HepG2 (cell line): Measurements from ENCODE around the gene COMMD8. TPM values are rescaled to one million over a fixed set of nuclear protein-coding genes. Genes with fewer than 3 reads are reported as not detected.

ENCODE experiments used
- AGO1 ChIP-seq: fragments of 200-400 bp; formaldehyde crosslinking; IDR thresholded peaks from 2 replicates; pipeline ENCODE4 v1.6.1; 2017; ENCODE audit warnings: mild to moderate bottlenecking, low read depth, low read length, moderate library complexity; ENCODE audit not compliant: poor library complexity, severe bottlenecking
- CCDC6 ChIP-seq: sonication (generic); formaldehyde crosslinking; IDR thresholded peaks from 2 replicates; pipeline ENCODE4 v1.8.1; 2022; ENCODE audit warnings: mild to moderate bottlenecking, missing genetic modification reagents, moderate library complexity
- DPF2 ChIP-seq: sonication (generic); formaldehyde crosslinking; IDR thresholded peaks from 2 replicates; pipeline ENCODE4 v1.4.0; 2020; ENCODE audit warnings: mild to moderate bottlenecking, low read depth, missing genetic modification reagents, borderline replicate concordance
- FOXM1 ChIP-seq: sonication (generic); formaldehyde crosslinking; IDR thresholded peaks from 2 replicates; pipeline ENCODE4 v1.5.0; 2020; ENCODE audit warnings: missing genetic modification reagents
- IKZF4 ChIP-seq: sonication (generic); formaldehyde crosslinking; IDR thresholded peaks from 2 replicates; pipeline ENCODE4 v1.5.1; 2020; ENCODE audit warnings: borderline replicate concordance, mild to moderate bottlenecking, low read depth, missing genetic modification reagents; ENCODE audit errors: not compliant biosample characterization
- JUND ChIP-seq: sonication (generic); formaldehyde crosslinking; IDR thresholded peaks from 2 replicates; pipeline ENCODE4 v1.8.0; 2022; ENCODE audit warnings: mild to moderate bottlenecking, missing genetic modification reagents
- NCOA2 ChIP-seq: sonication (generic); formaldehyde crosslinking; IDR thresholded peaks from 2 replicates; pipeline ENCODE4 v1.8.0; 2022; ENCODE audit warnings: inconsistent platforms
- PHB2 ChIP-seq: fragments of 450-650 bp; IDR thresholded peaks from 2 replicates; pipeline ENCODE4 v1.6.1; 2018; ENCODE audit not compliant: partially characterized antibody
- RARA ChIP-seq: IDR thresholded peaks from 2 replicates; pipeline ENCODE4 v1.6.1; 2016; ENCODE audit warnings: missing genetic modification reagents, missing compliant biosample characterization
- TOPORS ChIP-seq: sonication (generic); formaldehyde crosslinking; IDR thresholded peaks from 2 replicates; pipeline ENCODE4 v1.8.0; 2023; ENCODE audit warnings: mild to moderate bottlenecking, missing genetic modification reagents
- ZFP37 ChIP-seq: sonication (generic); formaldehyde crosslinking; IDR thresholded peaks from 2 replicates; pipeline ENCODE4 v1.4.0; 2020; ENCODE audit warnings: missing genetic modification reagents, borderline replicate concordance
- ZKSCAN1 ChIP-seq: fragments of 150-350 bp; IDR thresholded peaks from 2 replicates; pipeline ENCODE4 v1.6.1; 2014; ENCODE audit warnings: low read length
- ZNF136 ChIP-seq: sonication (generic); formaldehyde crosslinking; IDR thresholded peaks from 2 replicates; pipeline ENCODE4 v1.8.1; 2022; ENCODE audit warnings: low read depth, mild to moderate bottlenecking, moderate library complexity, missing genetic modification reagents
- ZNF225 ChIP-seq: sonication (generic); formaldehyde crosslinking; IDR thresholded peaks from 2 replicates; pipeline ENCODE4 v1.4.0; 2020; ENCODE audit warnings: mild to moderate bottlenecking, missing genetic modification reagents
- ZNF251 ChIP-seq: sonication (generic); formaldehyde crosslinking; IDR thresholded peaks from 2 replicates; pipeline ENCODE4 v1.9.0; 2021; ENCODE audit warnings: mild to moderate bottlenecking, missing genetic modification reagents
- ZNF253 ChIP-seq: sonication (generic); formaldehyde crosslinking; IDR thresholded peaks from 2 replicates; pipeline ENCODE4 v1.8.0; 2022; ENCODE audit warnings: mild to moderate bottlenecking, missing genetic modification reagents, borderline replicate concordance
- ZNF333 ChIP-seq: sonication (generic); formaldehyde crosslinking; IDR thresholded peaks from 2 replicates; pipeline ENCODE4 v1.4.0; 2020; ENCODE audit warnings: mild to moderate bottlenecking, missing genetic modification reagents, borderline replicate concordance
- ZNF546 ChIP-seq: sonication (generic); formaldehyde crosslinking; conservative IDR thresholded peaks from 2 replicates; pipeline ENCODE4 v1.8.1; 2023; ENCODE audit warnings: mild to moderate bottlenecking, missing genetic modification reagents
- ZNF567 ChIP-seq: sonication (generic); formaldehyde crosslinking; IDR thresholded peaks from 2 replicates; pipeline ENCODE4 v1.8.1; 2023; ENCODE audit warnings: mild to moderate bottlenecking, missing genetic modification reagents, borderline replicate concordance
- ZNF772 ChIP-seq: sonication (generic); formaldehyde crosslinking; IDR thresholded peaks from 2 replicates; pipeline ENCODE4 v1.5.0; 2020; ENCODE audit warnings: mild to moderate bottlenecking, missing genetic modification reagents
- polyA plus RNA-seq, 8 experiments: library from polyadenylated mRNA; depleted of rRNA in 3 of 8; stranded (reverse) in 7 of 8; unstranded in 1 of 8; fragments of >200 nt; fragmentation: Illumina TruSeq in 4 of 8; extraction: Trizol in 4 of 8; gene quantifications; 2 replicates each; pipeline versions ENCODE4 v1.2.1 to v1.2.3, GENCODE V29; 2011 to 2016; ENCODE audit warnings: low read depth in 4 of 8, missing spikeins in 1 of 8, mixed read lengths in 1 of 8; ENCODE audit not compliant: insufficient read depth in 1 of 8
- total RNA-seq, 5 experiments: library from RNA; depleted of rRNA; stranded (reverse); fragments of >200 nt; fragmentation: Illumina TruSeq; extraction: Trizol; gene quantifications; 2 replicates each; pipeline ENCODE4 v1.2.3, GENCODE V29; 2016; ENCODE audit warnings: low read depth in 1 of 5
- TF ChIP-seq, protein P1 (sequence below): sonication (generic); formaldehyde crosslinking; IDR thresholded peaks from 2 replicates; pipeline ENCODE4 v1.8.0; 2022; ENCODE audit warnings: mild to moderate bottlenecking, missing genetic modification reagents, borderline replicate concordance
- TF ChIP-seq, protein P2 (sequence below): sonication (generic); formaldehyde crosslinking; IDR thresholded peaks from 2 replicates; pipeline ENCODE4 v1.8.1; 2023; ENCODE audit warnings: mild to moderate bottlenecking, missing genetic modification reagents
- TF ChIP-seq, protein P3 (sequence below): sonication (generic); formaldehyde crosslinking; IDR thresholded peaks from 2 replicates; pipeline ENCODE4 v1.8.1; 2023; ENCODE audit warnings: missing genetic modification reagents, inconsistent platforms, borderline replicate concordance
- TF ChIP-seq, protein P4 (sequence below): sonication (generic); formaldehyde crosslinking; IDR thresholded peaks from 2 replicates; pipeline ENCODE4 v1.4.0; 2020; ENCODE audit warnings: low read depth, missing genetic modification reagents

Gene COMMD8
- total and polyA plus RNA-seq, 2 of the 13 experiments (the other 11 are each of a cell fraction or from before 2014, with no cell fraction given), result 7.1 to 20.3 TPM

DNA sequence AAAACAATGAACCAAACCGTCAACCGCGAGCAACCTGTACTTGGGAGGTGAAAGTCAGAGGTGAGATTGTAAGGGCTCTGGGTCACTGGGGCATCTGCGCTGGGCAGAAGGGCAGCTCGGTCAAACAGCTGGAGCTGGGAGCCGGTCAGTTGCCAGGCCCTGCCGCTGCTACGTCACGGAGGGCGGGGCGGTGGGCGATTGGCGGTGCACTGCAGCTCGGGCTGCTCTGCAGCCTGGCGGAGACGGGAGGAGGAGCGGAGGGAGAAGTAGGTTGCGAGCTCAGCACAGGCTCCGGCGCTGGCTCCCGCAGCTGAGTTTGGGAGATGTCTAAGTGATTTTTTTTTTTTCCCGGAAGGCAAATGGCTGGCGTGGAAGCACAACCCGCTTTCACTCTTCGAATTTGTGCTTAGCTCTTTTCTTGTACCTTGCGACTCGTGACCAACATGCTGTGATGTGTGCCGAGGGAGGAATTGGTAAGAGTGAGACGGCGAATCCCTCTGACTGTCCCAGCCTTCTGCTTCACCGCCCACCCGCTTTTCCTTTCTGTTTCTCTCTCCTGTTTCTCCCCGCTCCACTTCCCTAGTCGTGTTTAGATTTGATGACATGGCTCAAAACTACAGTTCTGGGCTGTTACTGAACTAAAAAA is 21.7 kb upstream of the COMMD8 start, which contains the start of gene ATP10D (continued):
- TF ChIP-seq, protein P1, sequence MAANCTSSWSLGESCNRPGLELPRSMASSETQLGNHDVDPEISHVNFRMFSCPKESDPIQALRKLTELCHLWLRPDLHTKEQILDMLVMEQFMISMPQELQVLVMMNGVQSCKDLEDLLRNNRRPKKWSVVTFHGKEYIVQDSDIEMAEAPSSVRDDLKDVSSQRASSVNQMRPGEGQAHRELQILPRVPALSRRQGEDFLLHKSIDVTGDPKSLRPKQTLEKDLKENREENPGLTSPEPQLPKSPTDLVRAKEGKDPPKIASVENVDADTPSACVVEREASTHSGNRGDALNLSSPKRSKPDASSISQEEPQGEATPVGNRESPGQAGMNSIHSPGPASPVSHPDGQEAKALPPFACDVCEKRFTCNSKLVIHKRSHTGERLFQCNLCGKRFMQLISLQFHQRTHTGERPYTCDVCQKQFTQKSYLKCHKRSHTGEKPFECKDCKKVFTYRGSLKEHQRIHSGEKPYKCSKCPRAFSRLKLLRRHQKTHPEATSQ (CRISPR knock-in tag), result no peak
- TF ChIP-seq ZNF546, result no peak
- TF ChIP-seq NCOA2 (CRISPR knock-in tag), result no peak
- TF ChIP-seq ZNF567 (CRISPR knock-in tag), result no peak
- TF ChIP-seq IKZF4 (CRISPR knock-in tag), result no peak
- TF ChIP-seq AGO1, result no peak
- TF ChIP-seq DPF2 (CRISPR knock-in tag), result no peak
- TF ChIP-seq RARA (CRISPR knock-in tag), result peak; percentile 68
- TF ChIP-seq ZNF333 (CRISPR knock-in tag), result no peak
- no peak for TF ChIP-seq CCDC6 (CRISPR knock-in tag)
- TF ChIP-seq ZNF225 (CRISPR knock-in tag), result no peak
- TF ChIP-seq, protein P2, sequence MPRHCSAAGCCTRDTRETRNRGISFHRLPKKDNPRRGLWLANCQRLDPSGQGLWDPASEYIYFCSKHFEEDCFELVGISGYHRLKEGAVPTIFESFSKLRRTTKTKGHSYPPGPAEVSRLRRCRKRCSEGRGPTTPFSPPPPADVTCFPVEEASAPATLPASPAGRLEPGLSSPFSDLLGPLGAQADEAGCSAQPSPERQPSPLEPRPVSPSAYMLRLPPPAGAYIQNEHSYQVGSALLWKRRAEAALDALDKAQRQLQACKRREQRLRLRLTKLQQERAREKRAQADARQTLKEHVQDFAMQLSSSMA (CRISPR knock-in tag), result no peak
- no peak for TF ChIP-seq TOPORS (CRISPR knock-in tag)
- no peak for TF ChIP-seq ZNF136 (CRISPR knock-in tag)
- no peak for TF ChIP-seq ZKSCAN1
- TF ChIP-seq, protein P3, sequence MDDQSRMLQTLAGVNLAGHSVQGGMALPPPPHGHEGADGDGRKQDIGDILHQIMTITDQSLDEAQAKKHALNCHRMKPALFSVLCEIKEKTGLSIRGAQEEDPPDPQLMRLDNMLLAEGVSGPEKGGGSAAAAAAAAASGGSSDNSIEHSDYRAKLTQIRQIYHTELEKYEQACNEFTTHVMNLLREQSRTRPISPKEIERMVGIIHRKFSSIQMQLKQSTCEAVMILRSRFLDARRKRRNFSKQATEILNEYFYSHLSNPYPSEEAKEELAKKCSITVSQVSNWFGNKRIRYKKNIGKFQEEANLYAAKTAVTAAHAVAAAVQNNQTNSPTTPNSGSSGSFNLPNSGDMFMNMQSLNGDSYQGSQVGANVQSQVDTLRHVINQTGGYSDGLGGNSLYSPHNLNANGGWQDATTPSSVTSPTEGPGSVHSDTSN (CRISPR knock-in tag), result no peak
- TF ChIP-seq, protein P4, sequence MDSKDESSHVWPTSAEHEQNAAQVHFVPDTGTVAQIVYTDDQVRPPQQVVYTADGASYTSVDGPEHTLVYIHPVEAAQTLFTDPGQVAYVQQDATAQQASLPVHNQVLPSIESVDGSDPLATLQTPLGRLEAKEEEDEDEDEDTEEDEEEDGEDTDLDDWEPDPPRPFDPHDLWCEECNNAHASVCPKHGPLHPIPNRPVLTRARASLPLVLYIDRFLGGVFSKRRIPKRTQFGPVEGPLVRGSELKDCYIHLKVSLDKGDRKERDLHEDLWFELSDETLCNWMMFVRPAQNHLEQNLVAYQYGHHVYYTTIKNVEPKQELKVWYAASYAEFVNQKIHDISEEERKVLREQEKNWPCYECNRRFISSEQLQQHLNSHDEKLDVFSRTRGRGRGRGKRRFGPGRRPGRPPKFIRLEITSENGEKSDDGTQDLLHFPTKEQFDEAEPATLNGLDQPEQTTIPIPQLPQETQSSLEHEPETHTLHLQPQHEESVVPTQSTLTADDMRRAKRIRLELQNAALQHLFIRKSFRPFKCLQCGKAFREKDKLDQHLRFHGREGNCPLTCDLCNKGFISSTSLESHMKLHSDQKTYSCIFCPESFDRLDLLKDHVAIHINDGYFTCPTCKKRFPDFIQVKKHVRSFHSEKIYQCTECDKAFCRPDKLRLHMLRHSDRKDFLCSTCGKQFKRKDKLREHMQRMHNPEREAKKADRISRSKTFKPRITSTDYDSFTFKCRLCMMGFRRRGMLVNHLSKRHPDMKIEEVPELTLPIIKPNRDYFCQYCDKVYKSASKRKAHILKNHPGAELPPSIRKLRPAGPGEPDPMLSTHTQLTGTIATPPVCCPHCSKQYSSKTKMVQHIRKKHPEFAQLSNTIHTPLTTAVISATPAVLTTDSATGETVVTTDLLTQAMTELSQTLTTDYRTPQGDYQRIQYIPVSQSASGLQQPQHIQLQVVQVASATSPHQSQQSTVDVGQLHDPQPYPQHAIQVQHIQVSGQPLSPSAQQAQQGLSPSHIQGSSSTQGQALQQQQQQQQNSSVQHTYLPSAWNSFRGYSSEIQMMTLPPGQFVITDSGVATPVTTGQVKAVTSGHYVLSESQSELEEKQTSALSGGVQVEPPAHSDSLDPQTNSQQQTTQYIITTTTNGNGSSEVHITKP, result no peak
- TF ChIP-seq JUND, result no peak
- no peak for TF ChIP-seq ZNF251
- no peak for TF ChIP-seq ZNF253 (CRISPR knock-in tag)
- no peak for TF ChIP-seq ZNF772 (CRISPR knock-in tag)
- TF ChIP-seq PHB2, result no peak
- 0 out of 2 replicates have a peak, but pooled peaks have one; percentile 57 for TF ChIP-seq ZFP37 (CRISPR knock-in tag)
- no peak for TF ChIP-seq FOXM1 (CRISPR knock-in tag)
